Thoracic aorta (tissue), 2 donors: ENCODE data around the gene TTLL4. TPM values are rescaled to one million over a fixed set of nuclear protein-coding genes. Genes with fewer than 3 reads are reported as not detected.

Experiments used
- ATAC-seq: fragments of 150-250 bp; one replicate; pipeline ENCODE4 v1.8.0; 2017; ENCODE audit warnings: low read depth; ENCODE audit not compliant: insufficient number of reproducible peaks, low FRiP score
- DNase-seq: peaks from one replicate; pipeline ENCODE4 v3.0.0-alpha.2; 2020; ENCODE audit warnings: low spot score
- H3K27ac ChIP-seq, 2 donors: fragments of 200-600 bp; sonication (generic); 1 replicate in 1 of 2; 2 replicates in 1 of 2; pipeline ENCODE4 v1.5.1; 2016; ENCODE audit warnings: mild to moderate bottlenecking in 2 of 2, moderate library complexity in 2 of 2
- H3K27me3 ChIP-seq: fragments of 200-600 bp; sonication (generic); replicated peaks from 2 replicates; pipeline ENCODE4 v1.6.0; 2016; ENCODE audit warnings: mild to moderate bottlenecking; ENCODE audit not compliant: insufficient read depth
- H3K36me3 ChIP-seq: fragments of 200-600 bp; sonication (generic); one replicate; pipeline ENCODE4 v1.5.1; 2016
- H3K4me1 ChIP-seq, 2 donors: fragments of 200-600 bp; sonication (generic); 1 replicate in 1 of 2; 2 replicates in 1 of 2; pipeline versions ENCODE4 v1.5.1 to v1.6.0; 2016; ENCODE audit warnings: low read depth in 2 of 2, mild to moderate bottlenecking in 1 of 2; ENCODE audit not compliant: control insufficient read depth in 1 of 2
- H3K4me3 ChIP-seq: fragments of 200-600 bp; sonication (generic); 2 replicates; pipeline ENCODE4 v1.5.1; 2016; ENCODE audit warnings: mild to moderate bottlenecking
- H3K9me3 ChIP-seq: fragments of 200-600 bp; sonication (generic); 2 replicates; pipeline ENCODE4 v1.5.1; 2016
- total RNA-seq, 2 donors: library from RNA; depleted of rRNA; stranded (reverse); fragments of >200 nt; gene quantifications; one replicate each; pipeline versions ENCODE4 v1.1.0 to v1.2.3, GENCODE V29; 2016
- TF ChIP-seq, protein P1 (sequence below): fragments of 200-600 bp; sonication (generic); IDR thresholded peaks from one replicate; pipeline ENCODE4 v1.5.1; 2019; ENCODE audit warnings: antibody characterized with exemption

The TTLL4 gene
- total RNA-seq, 2 donors from 2014 or later: 10.8 to 24.1 TPM

DNA sequence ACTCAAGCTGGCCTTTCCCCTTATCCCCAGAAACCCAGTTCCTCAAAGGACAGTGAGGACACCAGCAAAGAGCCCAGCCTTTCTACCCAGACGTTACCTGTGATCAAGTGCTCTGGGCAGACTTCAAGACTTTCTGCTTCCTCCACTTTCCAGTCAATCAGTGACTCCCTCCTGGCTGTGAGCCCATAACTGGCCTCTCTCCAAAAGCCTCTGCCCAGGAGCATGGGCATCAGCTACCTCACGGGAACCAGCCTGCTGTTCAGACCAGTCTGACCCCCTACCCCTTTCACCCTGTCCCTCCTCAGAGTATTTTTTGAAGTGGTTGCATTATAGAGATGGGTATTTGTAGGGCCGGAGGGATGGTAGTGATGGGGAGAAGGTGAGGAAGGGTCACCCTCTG is 43.6 kb downstream of the TTLL4 start:
- TF ChIP-seq, protein P1, sequence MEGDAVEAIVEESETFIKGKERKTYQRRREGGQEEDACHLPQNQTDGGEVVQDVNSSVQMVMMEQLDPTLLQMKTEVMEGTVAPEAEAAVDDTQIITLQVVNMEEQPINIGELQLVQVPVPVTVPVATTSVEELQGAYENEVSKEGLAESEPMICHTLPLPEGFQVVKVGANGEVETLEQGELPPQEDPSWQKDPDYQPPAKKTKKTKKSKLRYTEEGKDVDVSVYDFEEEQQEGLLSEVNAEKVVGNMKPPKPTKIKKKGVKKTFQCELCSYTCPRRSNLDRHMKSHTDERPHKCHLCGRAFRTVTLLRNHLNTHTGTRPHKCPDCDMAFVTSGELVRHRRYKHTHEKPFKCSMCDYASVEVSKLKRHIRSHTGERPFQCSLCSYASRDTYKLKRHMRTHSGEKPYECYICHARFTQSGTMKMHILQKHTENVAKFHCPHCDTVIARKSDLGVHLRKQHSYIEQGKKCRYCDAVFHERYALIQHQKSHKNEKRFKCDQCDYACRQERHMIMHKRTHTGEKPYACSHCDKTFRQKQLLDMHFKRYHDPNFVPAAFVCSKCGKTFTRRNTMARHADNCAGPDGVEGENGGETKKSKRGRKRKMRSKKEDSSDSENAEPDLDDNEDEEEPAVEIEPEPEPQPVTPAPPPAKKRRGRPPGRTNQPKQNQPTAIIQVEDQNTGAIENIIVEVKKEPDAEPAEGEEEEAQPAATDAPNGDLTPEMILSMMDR: no peak
- H3K27ac ChIP-seq: peak overlapping the region in 1 of 2 donors; percentile 77
- ATAC-seq (no peak), DNase-seq (no peak)
- no peaks in the 10 kb centered on the region for H3K9me3 ChIP-seq
- peaks cover 18% of the 10 kb centered on the region for H3K36me3 ChIP-seq
- peaks cover 10 to 25% of the 10 kb centered on the region in 2 donors for H3K4me1 ChIP-seq
- no peaks in the 10 kb centered on the region for H3K27me3 ChIP-seq
- no peak overlapping the region for H3K4me3 ChIP-seq

DNA sequence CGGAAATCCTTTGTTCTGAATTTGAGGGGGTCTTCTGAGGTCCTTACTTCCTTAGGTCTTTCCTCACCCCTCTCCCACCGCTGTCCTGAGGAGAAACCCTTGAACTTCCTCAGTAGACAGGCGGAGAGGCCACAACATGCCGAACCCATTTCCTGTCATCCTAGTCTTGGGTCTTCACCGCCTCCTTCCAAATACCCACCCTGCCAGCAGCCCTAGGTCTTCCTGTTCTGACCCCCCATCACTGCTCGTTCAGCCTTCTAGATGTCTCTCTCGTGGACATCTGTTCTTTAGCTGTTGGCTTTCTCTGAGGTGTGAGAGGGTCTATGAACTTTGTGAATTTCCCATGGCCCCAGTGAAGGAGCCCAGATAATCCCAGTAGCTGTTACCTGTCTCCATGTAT is 44.1 kb downstream of the TTLL4 start:
- ATAC-seq (no peak), DNase-seq (no peak)
- no peaks in the 10 kb centered on the region for H3K9me3 ChIP-seq
- H3K4me3 ChIP-seq: no peak overlapping the region
- H3K36me3 ChIP-seq: peaks cover 12% of the 10 kb centered on the region
- peak overlapping the region in 1 of 2 donors; percentile 77 for H3K27ac ChIP-seq
- no peaks in the 10 kb centered on the region for H3K27me3 ChIP-seq
- peaks cover 10 to 25% of the 10 kb centered on the region in 2 donors for H3K4me1 ChIP-seq
- TF ChIP-seq, protein P1: no peak

DNA sequence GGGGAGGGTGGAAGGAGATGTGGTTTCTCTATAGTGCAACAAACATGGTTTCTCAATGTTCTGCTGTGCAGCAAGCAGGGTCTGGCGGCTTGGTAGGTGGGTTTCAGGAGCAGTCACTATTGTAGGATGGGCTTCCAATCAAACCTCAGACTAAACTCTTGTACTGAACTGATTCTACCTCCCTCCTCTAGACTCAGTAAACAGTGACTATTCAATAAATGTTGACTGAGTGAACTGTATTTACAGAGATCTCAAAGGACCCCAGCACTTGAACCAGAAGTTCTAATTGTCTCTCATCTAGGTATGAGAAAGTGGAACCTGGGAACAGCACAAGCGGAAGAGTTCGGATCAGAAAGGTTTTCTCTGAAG is 44.5 kb downstream of the TTLL4 start:
- no peaks in the 10 kb centered on the region for H3K27me3 ChIP-seq
- peak overlapping the region; percentile 72 to 77 for H3K27ac ChIP-seq
- no peak overlapping the region for H3K4me3 ChIP-seq
- H3K36me3 ChIP-seq: peaks cover 9% of the 10 kb centered on the region
- ATAC-seq: no peak
- TF ChIP-seq, protein P1: no peak
- H3K9me3 ChIP-seq: no peaks in the 10 kb centered on the region
- no peak for DNase-seq
- peaks cover 10 to 25% of the 10 kb centered on the region in 2 donors for H3K4me1 ChIP-seq

DNA sequence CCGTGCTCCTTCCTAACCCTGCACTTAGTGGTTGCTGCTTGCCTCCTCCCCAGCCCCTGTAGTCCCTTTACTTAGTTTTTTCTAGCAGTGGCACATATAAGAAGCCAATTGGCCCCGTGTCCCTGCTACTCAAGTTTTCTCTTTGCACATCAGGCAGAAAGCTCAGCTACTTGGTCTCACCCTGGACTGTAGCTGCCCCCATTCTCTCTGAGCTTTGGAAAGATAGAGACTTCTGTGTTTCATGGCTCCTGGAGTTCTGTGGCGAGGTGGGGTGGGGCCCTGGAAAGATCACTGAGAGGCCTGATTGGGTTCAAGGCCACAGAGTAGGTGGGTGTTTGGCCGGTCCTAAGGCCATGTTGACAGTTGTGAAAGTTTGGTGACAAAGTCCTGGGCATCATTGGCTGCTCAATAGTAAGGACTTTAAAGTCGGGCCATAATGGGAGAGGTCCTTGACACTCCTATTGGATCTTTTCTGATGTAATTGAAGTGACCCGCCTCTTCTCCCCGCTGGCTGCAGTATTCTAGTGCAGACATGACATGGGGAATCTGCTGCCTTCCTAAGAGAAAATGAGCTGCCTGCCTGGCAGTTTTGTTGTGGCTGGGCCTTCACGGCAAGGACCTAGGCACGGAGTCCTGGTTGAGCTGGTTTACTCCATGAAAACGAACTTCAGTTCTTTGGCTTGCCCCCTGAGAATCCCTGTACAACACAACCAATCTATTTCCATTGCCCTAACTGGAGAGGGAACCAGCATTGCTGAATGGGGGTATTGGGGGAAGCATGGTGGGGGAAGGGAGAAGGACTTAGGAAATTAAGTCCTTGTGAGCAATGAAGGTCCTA is 45.2 kb downstream of the TTLL4 start:
- ATAC-seq (no peak), DNase-seq (no peak)
- Histone ChIP-seq H3K4me1 (peaks cover 10 to 25% of the 10 kb centered on the region in 2 donors), H3K9me3 (no peaks in the 10 kb centered on the region), H3K27ac (peak overlapping the region; percentile 72 to 77), H3K27me3 (no peaks in the 10 kb centered on the region), H3K36me3 (peaks cover 8% of the 10 kb centered on the region), H3K4me3 (no peak overlapping the region)
- TF ChIP-seq, protein P1: no peak

DNA sequence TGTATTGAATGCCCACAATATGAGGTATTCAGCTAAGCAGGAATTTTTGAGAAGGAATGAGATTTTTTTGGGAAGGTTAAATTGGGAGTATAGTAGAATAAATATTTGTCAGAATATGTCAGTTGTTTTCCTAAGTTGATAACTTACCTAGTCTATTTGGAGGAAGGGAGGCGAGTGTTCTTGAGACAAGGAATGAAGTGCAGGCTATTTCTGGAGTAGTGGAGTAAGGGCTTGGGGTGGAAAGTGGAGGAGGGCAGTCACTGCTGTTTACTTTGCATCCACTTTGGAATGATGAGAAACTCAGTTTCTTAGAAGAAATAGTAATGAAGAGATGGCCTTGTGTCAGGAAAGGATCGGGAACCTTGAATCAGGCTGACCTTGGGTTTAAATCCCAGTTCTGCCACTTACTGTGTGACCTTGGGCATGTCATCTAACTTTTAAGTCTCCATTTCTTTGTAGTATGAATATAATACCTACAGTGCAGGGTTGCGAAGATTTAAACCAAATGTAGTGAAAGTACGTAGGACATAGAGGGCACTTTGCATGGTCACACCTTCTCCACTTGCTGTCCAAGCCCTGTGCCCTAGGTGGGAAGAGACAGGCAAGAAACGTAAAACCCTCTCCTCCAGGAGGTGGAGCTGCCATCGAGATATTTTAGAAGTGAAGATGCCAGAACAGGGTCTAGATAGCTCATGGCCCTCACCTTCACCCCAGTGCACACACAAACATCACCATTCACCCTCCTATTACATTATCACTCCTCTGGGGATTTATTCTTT is 46.2 kb downstream of the TTLL4 start:
- peaks cover 8% of the 10 kb centered on the region for H3K36me3 ChIP-seq
- TF ChIP-seq, protein P1: no peak
- peaks cover 10 to 25% of the 10 kb centered on the region in 2 donors for H3K4me1 ChIP-seq
- H3K27me3 ChIP-seq: no peaks in the 10 kb centered on the region
- peak overlapping the region; percentile 72 to 77 for H3K27ac ChIP-seq
- peak; percentile 88 for ATAC-seq
- H3K4me3 ChIP-seq: no peak overlapping the region
- no peak for DNase-seq
- H3K9me3 ChIP-seq: no peaks in the 10 kb centered on the region
